K562 (cell line): ENCODE data around the gene MARCHF5. TPM values are rescaled to one million over a fixed set of nuclear protein-coding genes. Genes with fewer than 3 reads are reported as not detected.

ENCODE experiments used
- ATAC-seq: fragments of 200-7000 bp; cut with Tn5 transposase; 3 replicates; pipeline ENCODE4 v1.9.1; 2020; ENCODE audit warnings: moderate library complexity
- BruUV-seq: library from RNA; stranded (reverse); fragments of 400-500 nt; replicated peaks from 2 replicates; lab custom pipeline; 2021; lab: Mats Ljungman, UMichigan
- CTCF ChIA-PET: fragments of 300-600 bp; formaldehyde crosslinking; extraction: SDS; loops from one replicate; lab custom pipeline; 2021; ENCODE audit warnings: low intra/inter-chr PET ratio; lab: Yijun Ruan, JAX
- POLR2A ChIA-PET: fragments of 300-600, 350-650 bp; sonication (Branson Sonifier 250); formaldehyde crosslinking; extraction: SDS; loops from one replicate; lab custom pipeline; 2021; ENCODE audit warnings: antibody characterized with exemption, inconsistent platforms; lab: Yijun Ruan, JAX
- DNase-seq, 4 experiments: peaks; one replicate each; pipeline versions ENCODE4 v3.0.0 to v3.0.0-alpha.2; 2011 to 2018; ENCODE audit warnings: low spot score in 3 of 4, mixed read lengths in 3 of 4; ENCODE audit errors: extremely low read depth in 1 of 4
- FAIRE-seq: peaks from 2 replicates; lab custom pipeline; 2011; peaks lifted over from hg19 to GRCh38; lab: Jason Lieb, UNC
- H2AFZ ChIP-seq: 2 replicates; pipeline ENCODE4 v1.6.0; 2011; ENCODE audit warnings: low read depth, low read length, control low read depth, inconsistent platforms
- H3K27ac ChIP-seq: fragments of 200-600 bp; 3 replicates; pipeline ENCODE4 v1.8.0; 2011; ENCODE audit warnings: low read depth, mild to moderate bottlenecking, control low read depth, inconsistent platforms, low read length, moderate library complexity, mixed read lengths; ENCODE audit errors: extremely low read depth
- H3K27me3 ChIP-seq, 2 experiments: fragments of 300-600 bp in 1 of 2; 2 replicates in 1 of 2; 3 replicates in 1 of 2; pipeline versions ENCODE4 v1.6.0 to v1.8.0; 2011; ENCODE audit warnings: inconsistent platforms in 2 of 2, low read length in 2 of 2, mild to moderate bottlenecking in 1 of 2, mixed read lengths in 1 of 2, moderate library complexity in 1 of 2; ENCODE audit not compliant: control insufficient read depth in 2 of 2, insufficient read depth in 2 of 2
- H3K36me3 ChIP-seq: fragments of 300-600 bp; 3 replicates; pipeline ENCODE4 v1.8.0; 2011; ENCODE audit warnings: mild to moderate bottlenecking, low read length, inconsistent platforms; ENCODE audit not compliant: control insufficient read depth, insufficient read depth
- H3K4me1 ChIP-seq, 2 experiments: fragments of 200-600 bp in 1 of 2; replicated peaks in 1 of 2; 2 replicates in 1 of 2; 3 replicates in 1 of 2; pipeline versions ENCODE4 v1.5.1 to v1.8.0; 2011; ENCODE audit warnings: inconsistent platforms in 2 of 2, low read length in 2 of 2, mild to moderate bottlenecking in 1 of 2, mixed read lengths in 1 of 2, moderate library complexity in 1 of 2; ENCODE audit not compliant: control insufficient read depth in 2 of 2, insufficient read depth in 2 of 2
- H3K4me2 ChIP-seq: 2 replicates; pipeline ENCODE4 v1.6.1; 2011; ENCODE audit warnings: low read length, control low read depth, inconsistent platforms, mixed read lengths; ENCODE audit not compliant: insufficient read depth
- H3K4me3 ChIP-seq: fragments of 200-600 bp; sonication (generic), shearing (Covaris generic); 2 replicates; pipeline ENCODE4 v1.5.1; 2016; ENCODE audit warnings: control low read depth, inconsistent platforms
- H3K79me2 ChIP-seq: fragments of 200-600 bp; 3 replicates; pipeline ENCODE4 v1.8.0; 2011; ENCODE audit warnings: low read length, inconsistent platforms; ENCODE audit not compliant: control insufficient read depth, insufficient read depth
- H3K9ac ChIP-seq, 2 experiments: 2 replicates each; pipeline versions ENCODE4 v1.6.0 to v1.6.1; 2011; ENCODE audit warnings: low read depth in 2 of 2, low read length in 2 of 2, control low read depth in 1 of 2, inconsistent platforms in 1 of 2, mild to moderate bottlenecking in 1 of 2, mixed read lengths in 1 of 2; ENCODE audit not compliant: insufficient read depth in 1 of 2
- H3K9me1 ChIP-seq: one replicate; pipeline ENCODE4 v1.6.0; 2011; ENCODE audit warnings: inconsistent platforms, mild to moderate bottlenecking, low read length, moderate library complexity; ENCODE audit not compliant: control insufficient read depth, insufficient read depth
- H3K9me3 ChIP-seq: replicated peaks from 2 replicates; pipeline ENCODE4 v1.5.1; 2011; ENCODE audit warnings: low read depth, low read length, inconsistent platforms; ENCODE audit not compliant: control insufficient read depth, insufficient read depth
- H4K20me1 ChIP-seq: replicated peaks from 2 replicates; pipeline ENCODE4 v1.6.1; 2011; ENCODE audit warnings: low read length, inconsistent platforms, mixed read lengths; ENCODE audit not compliant: control insufficient read depth, insufficient read depth
- ARNT ChIP-seq, 2 experiments: fragments of 450-650 bp; IDR thresholded peaks; 2 replicates each; pipeline ENCODE4 v1.6.1; 2016; ENCODE audit warnings: mild to moderate bottlenecking in 1 of 2
- CREB1 ChIP-seq, 2 experiments: sonication (generic) in 1 of 2; formaldehyde crosslinking in 1 of 2; IDR thresholded peaks; 2 replicates each; pipeline versions ENCODE4 v1.6.1 to v1.8.0; 2012 to 2022; ENCODE audit warnings: inconsistent platforms in 1 of 2, mild to moderate bottlenecking in 1 of 2, missing genetic modification reagents in 1 of 2, moderate library complexity in 1 of 2
- FOXP4 ChIP-seq: sonication (generic); formaldehyde crosslinking; IDR thresholded peaks from 2 replicates; pipeline ENCODE4 v1.8.0; 2022; ENCODE audit warnings: mild to moderate bottlenecking, missing genetic modification reagents, borderline replicate concordance
- GTF3C2 ChIP-seq: IDR thresholded peaks from 3 replicates; pipeline ENCODE4 v1.6.1; 2011; ENCODE audit warnings: borderline replicate concordance, mild to moderate bottlenecking, moderate library complexity; ENCODE audit not compliant: insufficient read length; ENCODE audit errors: extremely low read depth
- NR2C1 ChIP-seq, 2 experiments: fragments of 450-650 bp; IDR thresholded peaks; 2 replicates each; pipeline ENCODE4 v1.6.1; 2017; ENCODE audit warnings: mild to moderate bottlenecking in 2 of 2, antibody characterized with exemption in 1 of 2, inconsistent platforms in 1 of 2, missing compliant biosample characterization in 1 of 2, missing genetic modification characterization in 1 of 2
- PRPF4 ChIP-seq: fragments of 200-400 bp; formaldehyde crosslinking; IDR thresholded peaks from one replicate; pipeline ENCODE4 v1.6.1; 2017; ENCODE audit warnings: low read length, low read depth, mild to moderate bottlenecking; ENCODE audit not compliant: insufficient read depth, poor library complexity, severe bottlenecking
- RBM22 ChIP-seq: fragments of 200-400 bp; formaldehyde crosslinking; IDR thresholded peaks from 2 replicates; pipeline ENCODE4 v1.6.1; 2018; ENCODE audit warnings: low read length, low read depth; ENCODE audit not compliant: poor library complexity, severe bottlenecking
- ZBTB1 ChIP-seq: sonication (generic); formaldehyde crosslinking; IDR thresholded peaks from 2 replicates; pipeline ENCODE4 v1.8.1; 2023; ENCODE audit warnings: missing genetic modification reagents, low read depth, mild to moderate bottlenecking, borderline replicate concordance
- ZKSCAN8 ChIP-seq: fragments of 200-800 bp; sonication (Bioruptor generic); IDR thresholded peaks from 2 replicates; pipeline ENCODE4 v1.6.1; 2016; ENCODE audit warnings: missing genetic modification characterization, missing compliant biosample characterization
- WGBS: fragments of 100-300 bp; shearing (Covaris generic); methylation state at CpG from one replicate; pipeline ENCODE4 v1.1.6; 2016; ENCODE audit warnings: low coverage, mixed read lengths; ENCODE audit not compliant: insufficient coverage; ENCODE audit errors: missing lambda C conversion rate; 5-methylcytosine and 5-hydroxymethylcytosine counted together
- in situ Hi-C: fragments of 300-500 bp; cut with MboI; formaldehyde crosslinking; loops from 4 replicates; pipeline ENCODE4 v1.15.0; 2018; ENCODE audit warnings: inconsistent platforms, mixed read lengths
- intact Hi-C: fragments of 100-400 bp; cut with micrococcal nuclease; formaldehyde crosslinking; loops from 2 replicates; pipeline ENCODE4 v1.14.2; 2022
- polyA plus RNA-seq, 8 experiments: library from polyadenylated mRNA; depleted of rRNA in 4 of 8; stranded (reverse) in 5 of 8; unstranded in 3 of 8; fragments of >200 nt; fragmentation: Nextera tagmentation in 2 of 8; fragmentation: Illumina TruSeq in 1 of 8; extraction: Ambion mirVana in 2 of 8; extraction: Trizol in 1 of 8; gene quantifications; 2 replicates each; pipeline versions ENCODE4 v1.2.1 to v1.2.3, GENCODE V29; 2011 to 2014; ENCODE audit warnings: inconsistent platforms in 1 of 8, missing spikeins in 1 of 8
- total RNA-seq, 7 experiments: library from RNA; depleted of rRNA in 6 of 7; stranded (reverse); fragments of >200 nt in 6 of 7; fragmentation: Illumina TruSeq in 2 of 7; extraction: Trizol in 2 of 7; gene quantifications; 2 replicates each; pipeline versions ENCODE4 v1.2.1 to v1.2.3, GENCODE V29; 2011 to 2021; ENCODE audit warnings: low replicate concordance in 1 of 7
- TF ChIP-seq, protein P1 (sequence below): fragments of 250-450 bp; sonication (Bioruptor Pico); IDR thresholded peaks from 2 replicates; pipeline ENCODE4 v1.5.0; 2020; ENCODE audit warnings: mild to moderate bottlenecking
- TF ChIP-seq, protein P2 (sequence below): sonication (generic); formaldehyde crosslinking; IDR thresholded peaks from 2 replicates; pipeline ENCODE4 v1.8.1; 2022; ENCODE audit warnings: missing genetic modification reagents

MARCHF5 gene
- total and polyA plus RNA-seq, 9 of the 15 experiments (the other 6 are each of a cell fraction or from before 2014, with no cell fraction given): 3.4 to 27.2 (median 11.5) TPM

- no peak overlapping the region for H2AFZ ChIP-seq
- H3K27ac ChIP-seq: no peak overlapping the region
- H3K79me2 ChIP-seq: no peaks in the 10 kb centered on the region
- in situ Hi-C loops: no loop called here
- no peaks in the 10 kb centered on the region for H3K27me3 ChIP-seq
- no peak overlapping the region for H3K4me2 ChIP-seq
- no peaks in the 10 kb centered on the region for H4K20me1 ChIP-seq
- H3K4me3 ChIP-seq: no peak overlapping the region
- H3K9me1 ChIP-seq: no peaks in the 10 kb centered on the region
- CTCF ChIA-PET: no interaction called here
- ATAC-seq (no peak), FAIRE-seq (no peak), DNase-seq (no peak)
- peaks cover 8 to 13% of the 10 kb centered on the region in 2 experiments for H3K4me1 ChIP-seq
- intact Hi-C loops: loop anchor here (2.0 kb wide), 1 partner anchor 48 kb away; the partner anchor contains the start of genes CPEB3 and MARCHF5
- WGBS: 13% methylated on average over 2 of the region's 2 CpGs
- no peaks in the 10 kb centered on the region for H3K9me3 ChIP-seq
- POLR2A ChIA-PET: no interaction called here
- no peak overlapping the region for H3K9ac ChIP-seq
- no peaks in the 10 kb centered on the region; the same call in 2 of the 3 replicates for H3K36me3 ChIP-seq
- BruUV-seq: no TSS peak
- TF ChIP-seq RBM22 (no peak), CREB1 (IDR thresholded peaks at IDR 0.05) (no peak), CREB1 (CRISPR knock-in tag; IDR thresholded peaks at IDR 0.05) (no peak), FOXP4 (no peak), ARNT (IDR thresholded peaks at IDR 0.05) (no peak), GTF3C2 (no peak), NR2C1 (IDR thresholded peaks at IDR 0.05) (no peak), NR2C1 (tag; IDR thresholded peaks at IDR 0.05) (no peak), ZKSCAN8 (no peak), PRPF4 (no peak), ZBTB1 (CRISPR knock-in tag) (no peak)
- TF ChIP-seq, protein P1, sequence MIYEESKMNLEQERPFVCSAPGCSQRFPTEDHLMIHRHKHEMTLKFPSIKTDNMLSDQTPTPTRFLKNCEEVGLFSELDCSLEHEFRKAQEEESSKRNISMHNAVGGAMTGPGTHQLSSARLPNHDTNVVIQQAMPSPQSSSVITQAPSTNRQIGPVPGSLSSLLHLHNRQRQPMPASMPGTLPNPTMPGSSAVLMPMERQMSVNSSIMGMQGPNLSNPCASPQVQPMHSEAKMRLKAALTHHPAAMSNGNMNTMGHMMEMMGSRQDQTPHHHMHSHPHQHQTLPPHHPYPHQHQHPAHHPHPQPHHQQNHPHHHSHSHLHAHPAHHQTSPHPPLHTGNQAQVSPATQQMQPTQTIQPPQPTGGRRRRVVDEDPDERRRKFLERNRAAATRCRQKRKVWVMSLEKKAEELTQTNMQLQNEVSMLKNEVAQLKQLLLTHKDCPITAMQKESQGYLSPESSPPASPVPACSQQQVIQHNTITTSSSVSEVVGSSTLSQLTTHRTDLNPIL: no peak
- TF ChIP-seq, protein P2, sequence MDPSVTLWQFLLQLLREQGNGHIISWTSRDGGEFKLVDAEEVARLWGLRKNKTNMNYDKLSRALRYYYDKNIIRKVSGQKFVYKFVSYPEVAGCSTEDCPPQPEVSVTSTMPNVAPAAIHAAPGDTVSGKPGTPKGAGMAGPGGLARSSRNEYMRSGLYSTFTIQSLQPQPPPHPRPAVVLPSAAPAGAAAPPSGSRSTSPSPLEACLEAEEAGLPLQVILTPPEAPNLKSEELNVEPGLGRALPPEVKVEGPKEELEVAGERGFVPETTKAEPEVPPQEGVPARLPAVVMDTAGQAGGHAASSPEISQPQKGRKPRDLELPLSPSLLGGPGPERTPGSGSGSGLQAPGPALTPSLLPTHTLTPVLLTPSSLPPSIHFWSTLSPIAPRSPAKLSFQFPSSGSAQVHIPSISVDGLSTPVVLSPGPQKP (CRISPR knock-in tag): no peak
Observed at GRCh38 chr10:92242380-92242779, 48.6 kb upstream of the MARCHF5 start.
